DLD1 (cell line): ENCODE measurements around the gene DHX35.

Source experiments
- in situ Hi-C: cut with HindIII; loops from 2 replicates; pipeline ENCODE4 v1.10.0; 2017; ENCODE audit warnings: low sequenced_read_pairs

DHX35 gene, protein sequence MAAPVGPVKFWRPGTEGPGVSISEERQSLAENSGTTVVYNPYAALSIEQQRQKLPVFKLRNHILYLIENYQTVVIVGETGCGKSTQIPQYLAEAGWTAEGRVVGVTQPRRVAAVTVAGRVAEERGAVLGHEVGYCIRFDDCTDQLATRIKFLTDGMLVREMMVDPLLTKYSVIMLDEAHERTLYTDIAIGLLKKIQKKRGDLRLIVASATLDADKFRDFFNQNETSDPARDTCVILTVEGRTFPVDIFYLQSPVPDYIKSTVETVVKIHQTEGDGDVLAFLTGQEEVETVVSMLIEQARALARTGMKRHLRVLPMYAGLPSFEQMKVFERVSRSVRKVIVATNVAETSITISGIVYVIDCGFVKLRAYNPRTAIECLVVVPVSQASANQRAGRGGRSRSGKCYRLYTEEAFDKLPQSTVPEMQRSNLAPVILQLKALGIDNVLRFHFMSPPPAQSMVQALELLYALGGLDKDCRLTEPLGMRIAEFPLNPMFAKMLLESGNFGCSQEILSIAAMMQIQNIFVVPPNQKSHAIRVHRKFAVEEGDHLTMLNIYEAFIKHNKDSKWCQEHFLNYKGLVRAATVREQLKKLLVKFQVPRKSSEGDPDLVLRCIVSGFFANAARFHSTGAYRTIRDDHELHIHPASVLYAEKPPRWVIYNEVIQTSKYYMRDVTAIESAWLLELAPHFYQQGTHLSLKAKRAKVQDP

DNA sequence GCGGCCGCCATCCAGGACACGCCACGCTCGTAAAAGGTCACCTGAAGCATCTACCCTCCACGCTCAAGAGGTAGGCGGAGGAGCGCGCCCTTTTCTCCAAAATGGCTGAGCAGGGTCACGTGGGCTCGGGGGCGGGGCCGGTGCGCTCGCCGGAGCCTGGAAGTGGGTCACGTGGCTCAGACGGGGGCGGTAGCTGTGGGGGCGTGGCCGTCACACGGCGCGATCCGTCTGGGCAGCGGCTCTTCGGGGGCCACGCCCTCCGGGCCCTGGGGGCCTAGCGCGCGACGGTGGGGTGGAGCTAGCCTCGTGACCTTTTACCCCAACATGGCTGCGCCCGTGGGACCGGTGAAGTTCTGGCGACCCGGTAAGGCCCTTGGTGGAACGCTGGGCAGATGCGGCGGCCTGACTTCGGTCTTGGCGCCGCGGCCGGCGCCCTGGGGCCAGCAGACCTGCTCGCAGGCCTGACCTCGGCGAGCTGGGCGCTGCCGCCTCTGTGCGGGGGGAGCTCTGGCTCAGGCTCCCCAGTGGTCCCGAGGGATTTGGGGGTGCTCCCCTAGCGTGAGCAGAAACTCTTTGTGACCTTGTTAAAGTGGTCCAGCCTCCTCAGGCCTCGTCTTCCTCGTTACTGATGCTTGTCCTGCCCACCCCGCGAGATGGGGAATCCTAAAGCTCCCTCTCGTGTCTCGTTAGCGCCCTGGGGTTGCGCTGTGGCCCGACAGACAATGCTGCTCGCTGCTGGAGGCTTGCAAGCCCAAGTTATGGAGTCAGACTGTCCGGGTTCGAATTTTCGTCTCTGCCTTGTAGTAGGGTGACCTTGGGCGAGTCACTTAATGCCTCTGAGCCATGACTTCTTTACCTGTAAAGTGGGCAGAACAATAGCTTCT is at the start of gene DHX35:
Gene DHX35, plus strand, starts transcription at position 301 of the 884 bp plus-strand sequence. Its CDS starts 24 bp downstream, at position 325.
- in situ Hi-C loops: no loop called here

DNA sequence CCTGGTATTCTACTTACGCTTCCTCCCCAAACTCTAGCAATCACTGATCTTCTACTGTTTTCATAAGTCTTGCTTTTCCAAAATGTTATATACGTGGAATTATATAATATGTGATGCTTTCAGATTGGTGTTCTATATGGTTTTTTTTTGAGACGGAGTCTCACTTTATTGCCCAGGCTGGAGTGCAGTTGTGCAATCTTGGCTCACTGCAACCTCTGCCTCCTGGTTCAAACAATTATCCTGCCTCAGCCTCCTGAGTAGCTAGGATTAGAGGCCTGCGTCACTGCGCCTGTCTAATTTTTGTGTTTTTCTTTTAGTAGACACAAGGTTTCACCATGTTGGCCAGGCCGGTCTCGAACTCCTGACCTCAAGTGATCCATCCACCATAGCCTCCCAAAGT is 46.8 kb upstream of the DHX35 start:
- in situ Hi-C loops: no loop called here

DNA sequence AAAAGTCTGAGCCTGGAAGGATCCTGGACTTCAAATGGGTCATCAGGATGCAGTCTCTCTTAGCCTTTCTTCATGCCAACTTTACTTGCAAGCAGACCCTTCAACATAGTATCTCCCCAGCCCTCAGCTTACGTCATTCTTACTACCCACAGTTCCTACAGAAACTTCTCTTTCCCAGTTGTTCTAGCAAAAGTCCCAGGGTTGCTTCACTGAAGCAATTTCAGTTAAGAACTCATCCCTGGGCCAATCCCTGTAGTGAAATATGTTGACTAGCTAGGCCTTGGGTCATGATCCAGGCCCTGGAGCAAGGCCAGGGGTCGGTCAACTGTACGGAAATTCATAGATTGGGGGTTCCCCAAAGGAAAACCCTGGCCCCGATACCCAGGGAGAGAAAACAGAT is 44.5 kb upstream of the DHX35 start:
- in situ Hi-C loops: no loop called here

DNA sequence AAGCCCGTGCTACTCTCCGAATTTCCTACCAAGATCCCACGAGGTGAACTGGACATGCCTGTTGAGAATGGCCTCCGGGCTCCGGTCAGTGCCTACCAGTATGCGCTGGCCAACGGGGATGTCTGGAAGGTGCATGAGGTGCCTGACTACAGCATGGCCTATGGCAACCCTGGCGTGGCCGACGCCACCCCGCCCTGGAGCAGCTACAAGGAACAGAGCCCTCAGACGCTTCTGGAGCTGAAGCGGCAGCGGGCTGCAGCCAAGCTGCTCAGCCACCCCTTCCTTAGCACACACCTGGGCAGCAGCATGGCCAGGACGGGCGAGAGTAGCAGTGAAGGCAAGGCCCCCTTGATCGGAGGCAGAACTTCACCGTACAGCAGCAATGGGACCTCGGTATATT is 44.0 kb upstream of the DHX35 start:
- in situ Hi-C loops: no loop called here

DNA sequence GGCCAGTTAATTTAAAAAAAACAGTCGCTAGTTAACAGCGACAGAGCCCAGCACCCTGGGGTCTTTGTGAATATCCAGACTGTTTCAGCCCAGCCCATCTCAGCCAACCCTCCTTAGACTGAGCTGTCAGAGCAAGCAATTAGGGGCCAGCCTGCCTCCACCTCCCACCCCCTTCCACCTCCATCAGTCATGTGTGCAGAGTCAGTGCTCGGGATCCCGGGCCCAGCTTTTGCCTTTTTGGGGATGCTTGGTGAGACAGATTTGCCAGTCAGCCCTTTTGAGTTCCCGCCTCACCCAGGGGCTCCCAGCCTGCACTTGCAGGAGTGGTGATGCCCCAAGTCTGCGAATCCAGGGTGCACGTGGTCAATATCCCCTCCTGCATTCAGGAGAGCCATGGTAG is 42.5 kb upstream of the DHX35 start:
- in situ Hi-C loops: no loop called here

DNA sequence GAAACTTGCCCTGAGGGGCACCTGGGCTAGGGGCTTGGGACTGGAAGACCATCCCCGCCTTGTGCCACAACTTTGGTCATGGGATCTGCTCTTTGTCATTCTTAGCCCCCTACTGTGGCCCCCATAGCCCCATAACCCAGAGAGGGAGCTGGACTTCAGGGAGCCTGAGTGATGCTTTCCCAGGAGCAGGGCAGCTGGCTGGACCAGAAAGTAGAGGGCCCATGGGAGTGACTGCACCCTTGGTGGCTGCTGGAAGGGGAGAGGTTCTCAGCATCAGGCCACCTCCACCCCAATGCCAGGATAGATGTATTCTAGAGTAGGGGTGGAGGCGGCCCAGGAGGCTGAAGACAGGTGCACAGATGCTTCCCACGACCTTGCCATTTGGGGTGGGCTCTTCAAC is 41.7 kb upstream of the DHX35 start:
- in situ Hi-C loops: no loop called here

DNA sequence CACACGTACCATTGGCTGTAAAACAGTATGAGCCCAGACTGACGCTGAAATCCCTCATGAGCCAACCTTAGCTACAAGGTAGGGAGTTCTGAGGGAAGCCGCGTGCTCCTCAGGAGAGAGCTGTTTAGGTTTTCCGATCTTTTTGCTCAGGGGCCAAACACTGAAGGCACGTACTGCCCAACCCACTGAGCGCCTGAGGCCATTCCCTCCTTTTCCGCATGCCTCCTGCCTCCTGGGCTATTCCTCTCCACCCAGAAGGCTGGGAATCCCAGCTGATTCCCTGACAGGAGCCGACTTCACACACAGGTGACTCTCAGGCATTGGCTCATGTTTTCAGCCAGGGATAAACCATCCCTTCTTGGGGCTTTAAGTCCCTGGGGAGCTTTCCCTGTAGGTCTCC is 41.3 kb upstream of the DHX35 start:
- in situ Hi-C loops: no loop called here

DNA sequence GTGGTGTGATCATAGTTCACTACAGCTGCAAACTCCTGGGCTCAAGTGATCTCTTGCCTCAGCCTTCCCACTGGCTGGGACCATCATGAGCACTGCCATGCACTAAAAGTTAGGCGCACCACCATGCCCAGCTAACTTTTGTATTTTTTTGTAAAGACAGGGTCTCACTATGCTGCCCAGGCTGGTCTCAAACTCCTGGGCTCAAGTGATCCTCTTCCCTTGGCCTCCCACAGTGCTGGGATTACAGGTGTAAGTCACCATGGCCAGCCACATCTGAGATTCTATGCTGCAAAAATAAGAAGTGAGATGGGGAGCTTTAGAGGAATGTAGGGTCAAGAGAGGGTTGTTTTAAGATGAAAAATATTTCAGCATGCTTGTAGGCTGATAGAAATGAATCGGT is 37.4 kb upstream of the DHX35 start:
- in situ Hi-C loops: no loop called here

DNA sequence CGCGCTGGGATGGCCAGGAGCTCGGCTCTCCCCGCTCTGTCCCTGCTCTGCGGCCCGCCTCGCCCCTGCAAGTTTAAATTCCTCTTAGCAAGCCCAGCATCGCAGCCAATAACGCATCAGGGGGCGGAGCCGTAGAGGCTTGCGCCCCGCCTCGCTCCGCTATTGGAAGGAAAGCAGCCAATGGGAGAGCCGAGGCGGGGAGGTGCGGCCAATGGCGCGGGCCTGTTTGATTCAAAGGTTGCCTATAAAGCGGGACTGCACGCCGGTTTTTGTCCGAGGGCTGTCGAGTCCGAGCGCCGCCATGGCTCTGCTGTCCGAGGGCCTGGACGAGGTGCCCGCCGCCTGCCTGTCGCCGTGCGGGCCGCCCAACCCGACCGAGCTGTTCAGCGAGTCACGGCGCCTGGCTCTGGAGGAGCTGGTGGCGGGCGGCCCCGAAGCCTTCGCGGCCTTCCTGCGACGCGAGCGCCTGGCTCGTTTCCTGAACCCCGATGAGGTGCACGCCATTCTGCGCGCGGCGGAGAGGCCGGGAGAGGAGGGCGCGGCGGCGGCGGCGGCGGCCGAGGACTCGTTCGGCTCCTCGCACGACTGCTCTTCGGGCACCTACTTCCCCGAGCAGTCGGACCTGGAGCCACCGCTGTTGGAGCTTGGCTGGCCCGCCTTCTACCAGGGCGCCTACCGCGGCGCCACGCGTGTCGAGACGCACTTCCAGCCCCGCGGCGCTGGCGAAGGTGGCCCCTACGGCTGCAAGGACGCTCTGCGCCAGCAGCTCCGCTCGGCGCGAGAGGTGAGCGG is 35.8 kb upstream of the DHX35 start, which contains the start of gene FAM83D:
Gene FAM83D, plus strand, starts transcription at position 276 of the 792 bp plus-strand sequence. Its CDS starts 26 bp downstream, at position 302.
- in situ Hi-C loops: no loop called here

DNA sequence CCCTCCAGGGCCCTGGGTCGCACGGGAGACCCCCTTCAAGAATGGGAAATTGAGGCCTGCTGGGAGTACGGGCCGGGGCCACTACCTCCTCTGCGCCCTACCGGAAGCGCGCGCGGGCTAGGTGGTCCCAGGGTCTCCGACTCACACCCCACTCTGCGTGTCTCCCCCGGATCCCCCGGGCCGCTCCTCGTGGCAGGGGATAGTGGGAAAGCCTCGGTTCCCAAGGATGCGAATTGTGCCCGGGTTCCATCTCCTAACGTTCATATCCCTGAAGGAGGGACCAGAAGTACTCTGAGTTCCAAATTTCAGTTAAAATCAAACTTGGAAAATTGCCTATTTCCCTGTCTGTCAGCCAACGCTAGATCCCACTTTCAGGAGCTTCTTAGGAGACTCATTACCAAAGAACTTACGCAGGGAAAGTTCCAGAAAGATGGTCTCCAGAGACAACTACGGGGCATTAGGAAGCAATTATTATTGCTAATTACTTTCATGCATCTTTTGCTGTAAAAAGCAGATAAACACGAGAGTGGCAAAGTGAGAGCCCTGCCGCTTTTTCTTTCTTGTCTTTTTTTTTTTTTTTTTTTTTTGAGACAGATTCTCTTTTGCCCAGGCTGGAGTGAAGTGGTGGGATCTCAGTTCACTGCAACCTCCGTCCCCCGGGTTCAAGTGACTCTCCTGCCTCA is 35.1 kb upstream of the DHX35 start:
- in situ Hi-C loops: no loop called here

DNA sequence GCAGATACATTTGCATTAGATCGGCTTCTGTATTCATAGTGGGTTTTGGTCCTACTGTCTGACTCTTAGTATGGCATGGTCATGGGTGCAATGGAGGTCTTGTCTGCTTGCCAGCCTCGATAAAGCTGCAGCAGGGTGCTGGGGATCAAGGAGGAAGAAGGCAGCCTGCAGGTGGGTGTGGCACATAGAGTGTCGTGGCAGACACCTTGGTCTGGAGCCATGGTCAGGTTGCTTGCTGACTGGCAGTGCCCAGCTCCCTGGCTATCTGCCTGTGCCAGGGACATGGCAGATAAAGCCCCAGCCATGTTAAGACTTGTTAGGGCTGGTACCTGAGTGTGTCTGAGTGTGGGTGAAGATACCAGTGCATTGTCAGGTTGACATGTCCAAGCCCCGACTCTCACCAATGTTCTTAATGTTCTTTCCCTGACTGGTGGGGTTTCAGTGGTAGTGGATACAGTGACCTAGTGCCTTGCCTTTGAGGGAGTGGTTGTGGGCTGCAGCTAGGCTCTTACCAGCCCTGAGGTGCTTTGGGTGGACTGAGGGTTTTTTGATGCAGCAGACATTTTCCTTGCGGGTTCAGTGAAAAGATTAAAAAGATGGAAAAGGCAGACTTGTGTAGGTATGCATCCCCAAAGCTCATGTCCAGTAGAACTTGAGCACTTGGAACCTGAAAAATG is 34.1 kb upstream of the DHX35 start:
- in situ Hi-C loops: no loop called here

DNA sequence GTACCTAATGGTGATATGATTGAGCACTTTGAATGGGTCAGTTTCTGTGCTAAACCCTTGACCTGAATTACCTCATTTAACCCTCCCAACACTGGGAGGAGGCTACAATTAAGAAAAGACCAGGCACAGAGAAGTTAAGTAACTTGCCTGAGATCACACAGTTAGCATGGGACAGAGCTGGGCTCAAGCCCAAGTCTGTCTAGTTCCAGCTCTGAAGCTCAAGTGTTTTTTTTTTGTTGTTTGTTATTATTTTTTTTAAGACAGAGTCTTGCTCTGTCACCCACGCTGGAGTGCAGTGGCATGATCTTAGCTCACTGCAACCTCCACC is 31.9 kb upstream of the DHX35 start:
- in situ Hi-C loops: no loop called here

DNA sequence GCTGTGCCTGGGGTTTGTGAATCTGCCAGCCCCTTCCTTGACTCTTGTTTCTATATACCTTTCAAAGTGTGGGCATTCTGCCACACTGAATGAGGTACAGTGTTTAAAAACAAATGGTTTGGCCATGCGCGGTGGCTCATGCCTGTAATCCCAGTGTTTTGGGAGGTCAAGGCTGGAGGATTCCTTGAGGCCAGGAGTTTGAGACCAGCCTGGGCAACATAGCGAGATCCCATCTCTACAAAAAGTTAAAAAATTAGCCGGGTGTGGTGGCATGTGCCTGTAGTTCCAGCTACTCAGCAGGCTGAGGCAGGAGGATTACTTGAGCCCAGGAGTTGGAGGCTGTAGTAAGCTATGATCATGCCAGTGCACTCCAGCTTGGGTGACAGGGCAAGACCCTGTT is 30.2 kb upstream of the DHX35 start:
- in situ Hi-C loops: no loop called here

DNA sequence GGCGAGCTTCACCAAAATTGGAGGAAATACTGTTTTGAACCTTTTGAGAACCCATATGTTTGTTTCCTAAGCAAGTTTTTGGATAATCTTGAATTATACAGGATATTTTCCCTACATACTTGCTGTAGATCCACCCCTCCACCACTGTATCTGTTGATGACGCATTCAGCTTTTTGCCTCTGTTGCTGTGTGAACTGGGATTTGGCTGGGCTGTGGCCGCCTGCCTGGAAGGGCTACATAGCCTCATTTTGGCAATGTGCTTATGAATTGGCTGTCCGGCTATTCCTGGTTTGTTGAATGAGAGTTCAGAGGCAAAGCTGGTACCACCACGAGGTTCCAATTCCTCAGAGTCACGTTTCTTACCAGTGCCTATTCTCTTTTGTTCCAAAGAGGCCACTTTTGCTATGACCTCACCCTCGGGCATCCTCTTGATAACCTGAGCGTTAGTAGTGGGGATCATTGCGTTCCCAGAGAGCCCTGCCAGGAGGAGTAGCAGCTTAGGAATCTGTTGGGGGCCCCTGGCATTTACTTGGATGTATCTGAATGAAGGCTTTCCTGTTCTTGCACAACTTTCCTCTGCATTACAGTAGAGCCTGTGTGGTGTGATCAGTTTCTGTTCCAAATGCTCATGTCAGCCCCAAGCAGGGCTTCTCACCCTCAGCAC is 29.6 kb upstream of the DHX35 start:
- in situ Hi-C loops: no loop called here

DNA sequence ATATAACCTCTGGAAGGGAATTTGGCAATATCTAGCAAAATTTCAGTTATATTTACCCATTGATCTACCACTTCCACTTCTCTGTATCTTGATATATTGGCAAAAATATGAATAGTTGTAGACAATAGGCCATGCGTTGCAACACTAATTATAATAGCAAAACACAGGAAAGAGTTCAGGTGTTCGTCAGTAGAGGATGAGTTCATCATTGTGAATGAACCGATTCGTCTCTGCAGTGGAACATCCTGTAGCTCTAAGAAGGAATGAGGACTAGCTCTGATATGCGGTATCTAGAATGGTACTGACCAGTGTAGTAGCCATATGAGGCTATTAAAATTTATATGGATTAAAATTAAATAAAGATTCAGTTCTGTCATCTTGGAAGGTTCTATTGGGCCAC is 27.6 kb upstream of the DHX35 start:
- in situ Hi-C loops: no loop called here

DNA sequence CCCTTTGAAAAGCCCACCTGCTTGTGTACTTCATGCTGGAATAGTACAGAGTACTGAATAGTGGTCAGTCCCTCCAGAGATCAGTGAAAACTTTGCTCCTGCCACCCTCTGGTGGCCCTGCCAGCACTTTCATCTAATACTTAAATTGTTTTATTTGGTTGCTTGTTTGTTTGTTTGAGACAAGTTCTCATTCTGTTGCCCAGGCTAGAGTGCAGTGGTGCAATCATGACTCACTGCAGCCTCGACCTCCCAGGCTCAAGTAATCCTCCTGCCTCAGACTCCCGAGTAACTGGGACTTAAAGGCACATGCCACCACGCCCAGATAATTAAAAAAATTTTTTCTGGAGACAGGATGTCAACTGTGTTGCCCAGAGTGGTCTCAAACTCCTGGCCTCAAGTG is 26.9 kb upstream of the DHX35 start:
- in situ Hi-C loops: no loop called here

DNA sequence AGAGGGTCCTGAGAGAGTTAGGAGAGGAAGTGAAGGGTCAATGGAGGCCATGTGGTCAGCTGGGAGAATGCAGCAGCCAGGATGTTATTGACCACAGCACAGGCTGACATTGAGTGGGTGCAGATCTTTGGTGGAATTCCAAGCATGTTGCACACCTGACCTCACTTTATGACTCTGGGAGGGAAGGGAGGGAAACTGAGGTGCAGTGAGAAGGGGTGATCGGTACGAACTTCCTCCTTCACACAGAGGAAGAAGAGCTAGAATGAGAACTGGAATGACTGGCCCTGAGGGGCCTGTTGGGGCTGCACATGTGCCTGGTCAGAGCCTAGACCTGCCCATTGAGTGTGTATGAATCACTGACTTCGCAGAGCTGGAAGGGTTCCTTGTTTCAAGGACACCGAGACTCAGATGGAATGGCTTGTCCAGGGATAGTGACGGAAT is 26.2 kb upstream of the DHX35 start:
- in situ Hi-C loops: no loop called here

DNA sequence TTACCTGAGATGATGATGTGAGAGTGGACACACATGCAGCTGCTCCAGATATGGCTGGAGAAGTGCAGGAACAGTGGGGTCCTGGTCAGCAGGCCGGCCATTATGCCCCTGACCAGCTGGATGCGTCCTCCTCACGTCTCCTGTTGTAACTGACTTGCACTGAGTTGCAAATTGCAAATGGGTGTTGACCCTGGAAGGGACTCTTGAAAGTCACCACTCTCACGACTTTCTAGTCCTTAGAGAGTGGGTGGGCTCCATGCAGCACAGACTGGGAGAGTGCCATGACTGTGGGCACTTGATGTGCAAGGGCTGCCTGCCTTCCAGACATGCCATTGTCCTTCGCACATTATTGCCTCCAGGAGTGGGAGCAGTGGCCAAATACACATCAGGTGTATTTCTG is 25.1 kb upstream of the DHX35 start:
- in situ Hi-C loops: no loop called here

DNA sequence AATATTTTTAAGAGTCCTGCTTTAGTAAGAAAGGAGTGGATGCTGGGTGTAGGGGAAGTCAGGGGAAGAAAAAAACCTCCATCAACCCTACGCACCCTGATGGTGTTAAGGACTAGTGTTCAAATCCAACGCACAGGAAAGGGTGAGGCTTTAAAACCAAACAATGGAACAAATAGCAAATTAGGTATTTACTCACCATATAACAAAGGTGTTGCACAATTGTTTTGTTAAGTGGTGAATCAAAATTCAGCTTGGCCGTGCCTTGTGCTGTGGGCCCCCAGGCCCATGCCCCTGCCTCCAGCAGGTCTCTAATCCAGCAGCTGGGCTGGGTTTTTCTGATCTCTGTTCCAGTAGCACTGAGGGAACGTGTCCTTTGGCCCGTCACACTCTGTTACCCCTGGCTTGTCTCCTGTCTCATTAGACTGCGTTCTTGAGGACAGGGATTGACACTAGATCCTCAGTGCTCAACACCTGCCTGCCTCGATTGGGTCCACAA is 24.1 kb upstream of the DHX35 start:
- in situ Hi-C loops: no loop called here
